ENCODE results near the gene STRIP1.

Gene STRIP1

GRCh38 chr1:110034451-110035235, at the start of gene STRIP1:
Gene STRIP1 (plus strand): TSS chr1:110034624. CDS start chr1:110034638, 14 bp downstream.
- Histone ChIP-seq H3K27me3 (ENCODE audit: insufficient read depth, insufficient read length) (no peaks in the 10 kb centered on the region), H3K9me3 (ENCODE audit: insufficient read depth, low read length) (no peaks in the 10 kb centered on the region), H3K36me3 (ENCODE audit: insufficient read depth, insufficient read length, low read length) (peaks cover 34% of the 10 kb centered on the region), H3K9ac (ENCODE audit: insufficient read length, low read depth) (peak within 1 kb of the TSS; percentile 93), H3K4me3 (ENCODE audit: insufficient read length, low read depth) (peak within 1 kb of the TSS; percentile 83), H3K4me1 (ENCODE audit: insufficient read depth, insufficient read length) (no peaks in the 10 kb centered on the region)
- TF ChIP-seq YY1 (IDR thresholded peaks at IDR 0.05; ENCODE audit: insufficient read depth, insufficient read length): peak; percentile 100
- TF ChIP-seq SUZ12 (IDR thresholded peaks at IDR 0.05; ENCODE audit: extremely low read depth, insufficient read depth, insufficient read length): no peak
- TF ChIP-seq ZNF274 (IDR thresholded peaks at IDR 0.05; ENCODE audit: low read depth, low read length): no peak
- DNase-seq (ENCODE audit: low read depth, low spot score): peak; percentile 96

- no peaks in the 10 kb centered on the region for H3K9me3 ChIP-seq (ENCODE audit: insufficient read depth, low read length)
- H3K4me3 ChIP-seq (ENCODE audit: insufficient read length, low read depth): peak overlapping the region; percentile 85
- H3K36me3 ChIP-seq (ENCODE audit: insufficient read depth, insufficient read length, low read length): peaks cover 47% of the 10 kb centered on the region
- no peak for TF ChIP-seq SUZ12 (IDR thresholded peaks at IDR 0.05; ENCODE audit: extremely low read depth, insufficient read depth, insufficient read length)
- no peak for TF ChIP-seq YY1 (IDR thresholded peaks at IDR 0.05; ENCODE audit: insufficient read depth, insufficient read length)
- no peak for TF ChIP-seq ZNF274 (IDR thresholded peaks at IDR 0.05; ENCODE audit: low read depth, low read length)
- DNase-seq (ENCODE audit: low read depth, low spot score): no peak
- H3K9ac ChIP-seq (ENCODE audit: insufficient read length, low read depth): peak overlapping the region; percentile 94
- no peaks in the 10 kb centered on the region for H3K27me3 ChIP-seq (ENCODE audit: insufficient read depth, insufficient read length)
- H3K4me1 ChIP-seq (ENCODE audit: insufficient read depth, insufficient read length): peaks cover 12% of the 10 kb centered on the region
Observed at GRCh38 chr1:109985247-109986053, 49.0 kb upstream of the STRIP1 start.

- H3K36me3 ChIP-seq (ENCODE audit: insufficient read depth, insufficient read length, low read length): peaks cover 53% of the 10 kb centered on the region
- H3K4me3 ChIP-seq (ENCODE audit: insufficient read length, low read depth): peak overlapping the region; percentile 85
- H3K9me3 ChIP-seq (ENCODE audit: insufficient read depth, low read length): no peaks in the 10 kb centered on the region
- peak overlapping the region; percentile 94 for H3K9ac ChIP-seq (ENCODE audit: insufficient read length, low read depth)
- no peak for DNase-seq (ENCODE audit: low read depth, low spot score)
- H3K4me1 ChIP-seq (ENCODE audit: insufficient read depth, insufficient read length): peaks cover 12% of the 10 kb centered on the region
- no peaks in the 10 kb centered on the region for H3K27me3 ChIP-seq (ENCODE audit: insufficient read depth, insufficient read length)
- TF ChIP-seq ZNF274 (IDR thresholded peaks at IDR 0.05; ENCODE audit: low read depth, low read length) (no peak), YY1 (IDR thresholded peaks at IDR 0.05; ENCODE audit: insufficient read depth, insufficient read length) (no peak), SUZ12 (IDR thresholded peaks at IDR 0.05; ENCODE audit: extremely low read depth, insufficient read depth, insufficient read length) (no peak)
Observed at GRCh38 chr1:109986054-109986444, 48.4 kb upstream of the STRIP1 start.

- Histone ChIP-seq H3K27me3 (ENCODE audit: insufficient read depth, insufficient read length) (no peaks in the 10 kb centered on the region), H3K4me3 (ENCODE audit: insufficient read length, low read depth) (no peak overlapping the region), H3K36me3 (ENCODE audit: insufficient read depth, insufficient read length, low read length) (peaks cover 73% of the 10 kb centered on the region), H3K9me3 (ENCODE audit: insufficient read depth, low read length) (no peaks in the 10 kb centered on the region), H3K4me1 (ENCODE audit: insufficient read depth, insufficient read length) (peaks cover 10% of the 10 kb centered on the region), H3K9ac (ENCODE audit: insufficient read length, low read depth) (no peak overlapping the region)
- no peak for TF ChIP-seq SUZ12 (IDR thresholded peaks at IDR 0.05; ENCODE audit: extremely low read depth, insufficient read depth, insufficient read length)
- no peak for TF ChIP-seq ZNF274 (IDR thresholded peaks at IDR 0.05; ENCODE audit: low read depth, low read length)
- TF ChIP-seq YY1 (IDR thresholded peaks at IDR 0.05; ENCODE audit: insufficient read depth, insufficient read length): no peak
- no peak for DNase-seq (ENCODE audit: low read depth, low spot score)
Observed at GRCh38 chr1:109988349-109988914, 46.0 kb upstream of the STRIP1 start.

GRCh38 chr1:109989506-109990301, 44.7 kb upstream of the STRIP1 start:
- Histone ChIP-seq H3K4me1 (ENCODE audit: insufficient read depth, insufficient read length) (peaks cover 6% of the 10 kb centered on the region), H3K9ac (ENCODE audit: insufficient read length, low read depth) (no peak overlapping the region), H3K27me3 (ENCODE audit: insufficient read depth, insufficient read length) (no peaks in the 10 kb centered on the region), H3K4me3 (ENCODE audit: insufficient read length, low read depth) (no peak overlapping the region), H3K9me3 (ENCODE audit: insufficient read depth, low read length) (no peaks in the 10 kb centered on the region), H3K36me3 (ENCODE audit: insufficient read depth, insufficient read length, low read length) (peaks cover 84% of the 10 kb centered on the region)
- TF ChIP-seq YY1 (IDR thresholded peaks at IDR 0.05; ENCODE audit: insufficient read depth, insufficient read length) (no peak), ZNF274 (IDR thresholded peaks at IDR 0.05; ENCODE audit: low read depth, low read length) (no peak), SUZ12 (IDR thresholded peaks at IDR 0.05; ENCODE audit: extremely low read depth, insufficient read depth, insufficient read length) (no peak)
- DNase-seq (ENCODE audit: low read depth, low spot score): no peak

- H3K4me1 ChIP-seq (ENCODE audit: insufficient read depth, insufficient read length): peaks cover 6% of the 10 kb centered on the region
- no peak for DNase-seq (ENCODE audit: low read depth, low spot score)
- no peaks in the 10 kb centered on the region for H3K9me3 ChIP-seq (ENCODE audit: insufficient read depth, low read length)
- H3K4me3 ChIP-seq (ENCODE audit: insufficient read length, low read depth): no peak overlapping the region
- no peaks in the 10 kb centered on the region for H3K27me3 ChIP-seq (ENCODE audit: insufficient read depth, insufficient read length)
- H3K36me3 ChIP-seq (ENCODE audit: insufficient read depth, insufficient read length, low read length): peaks cover 89% of the 10 kb centered on the region
- TF ChIP-seq ZNF274 (IDR thresholded peaks at IDR 0.05; ENCODE audit: low read depth, low read length) (no peak), SUZ12 (IDR thresholded peaks at IDR 0.05; ENCODE audit: extremely low read depth, insufficient read depth, insufficient read length) (no peak), YY1 (IDR thresholded peaks at IDR 0.05; ENCODE audit: insufficient read depth, insufficient read length) (no peak)
- H3K9ac ChIP-seq (ENCODE audit: insufficient read length, low read depth): no peak overlapping the region
Observed at GRCh38 chr1:109990302-109990653, 44.1 kb upstream of the STRIP1 start.
